HepG2 (cell line): ENCODE data around the gene SEPTIN10. TPM values are rescaled to one million over a fixed set of nuclear protein-coding genes. Genes with fewer than 3 reads are reported as not detected.
A peak's percentile ranks its signal among the peaks of the same experiment; 100 is the strongest.

Experiments
- BCL6 ChIP-seq: IDR thresholded peaks from 2 replicates; pipeline ENCODE4 v1.6.1; 2016; ENCODE audit warnings: missing genetic modification reagents, missing compliant biosample characterization
- GABPA ChIP-seq, 2 experiments: IDR thresholded peaks; 2 replicates each; pipeline ENCODE4 v1.6.1; 2011 to 2016; ENCODE audit warnings: low read depth in 2 of 2, low read length in 1 of 2, missing biosample characterization in 1 of 2, missing genetic modification characterization in 1 of 2
- LRRFIP1 ChIP-seq: sonication (generic); formaldehyde crosslinking; conservative IDR thresholded peaks from 2 replicates; pipeline ENCODE4 v1.4.0; 2020; ENCODE audit warnings: missing genetic modification reagents
- MED1 ChIP-seq: sonication (generic); formaldehyde crosslinking; IDR thresholded peaks from 2 replicates; pipeline ENCODE4 v1.4.0; 2020; ENCODE audit warnings: missing genetic modification reagents
- MLX ChIP-seq: IDR thresholded peaks from 2 replicates; pipeline ENCODE4 v1.6.1; 2016
- SMARCC2 ChIP-seq: fragments of 450-650 bp; IDR thresholded peaks from 2 replicates; pipeline ENCODE4 v1.6.1; 2017; ENCODE audit warnings: antibody characterized with exemption, mild to moderate bottlenecking
- SOX6 ChIP-seq, 2 experiments: fragments of 450-650 bp in 1 of 2; sonication (generic) in 1 of 2; formaldehyde crosslinking in 1 of 2; IDR thresholded peaks; 2 replicates each; pipeline versions ENCODE4 v1.4.0 to v1.6.1; 2017 to 2020; ENCODE audit warnings: antibody characterized with exemption in 1 of 2, mild to moderate bottlenecking in 1 of 2, missing genetic modification reagents in 1 of 2
- YEATS2 ChIP-seq: sonication (generic); formaldehyde crosslinking; IDR thresholded peaks from 2 replicates; pipeline ENCODE4 v1.4.0; 2020; ENCODE audit warnings: missing genetic modification reagents, borderline replicate concordance
- ZFP37 ChIP-seq: sonication (generic); formaldehyde crosslinking; IDR thresholded peaks from 2 replicates; pipeline ENCODE4 v1.4.0; 2020; ENCODE audit warnings: missing genetic modification reagents, borderline replicate concordance
- ZIK1 ChIP-seq: sonication (generic); formaldehyde crosslinking; IDR thresholded peaks from 2 replicates; pipeline ENCODE4 v1.5.0; 2020; ENCODE audit warnings: mild to moderate bottlenecking, low read depth, missing genetic modification reagents, borderline replicate concordance
- ZNF496 ChIP-seq: sonication (generic); formaldehyde crosslinking; IDR thresholded peaks from 2 replicates; pipeline ENCODE4 v1.8.1; 2023; ENCODE audit warnings: mild to moderate bottlenecking, moderate library complexity, missing genetic modification reagents; ENCODE audit not compliant: insufficient replicate concordance
- ZNF605 ChIP-seq: sonication (generic); formaldehyde crosslinking; IDR thresholded peaks from 2 replicates; pipeline ENCODE4 v1.8.0; 2022; ENCODE audit warnings: mild to moderate bottlenecking, missing genetic modification reagents
- ZNF891 ChIP-seq: sonication (generic); formaldehyde crosslinking; IDR thresholded peaks from 2 replicates; pipeline ENCODE4 v1.5.0; 2020; ENCODE audit warnings: mild to moderate bottlenecking, missing genetic modification reagents
- polyA plus RNA-seq, 8 experiments: library from polyadenylated mRNA; depleted of rRNA in 3 of 8; stranded (reverse) in 7 of 8; unstranded in 1 of 8; fragments of >200 nt; fragmentation: Illumina TruSeq in 4 of 8; extraction: Trizol in 4 of 8; gene quantifications; 2 replicates each; pipeline versions ENCODE4 v1.2.1 to v1.2.3, GENCODE V29; 2011 to 2016; ENCODE audit warnings: low read depth in 4 of 8, missing spikeins in 1 of 8, mixed read lengths in 1 of 8; ENCODE audit not compliant: insufficient read depth in 1 of 8
- total RNA-seq, 5 experiments: library from RNA; depleted of rRNA; stranded (reverse); fragments of >200 nt; fragmentation: Illumina TruSeq; extraction: Trizol; gene quantifications; 2 replicates each; pipeline ENCODE4 v1.2.3, GENCODE V29; 2016; ENCODE audit warnings: low read depth in 1 of 5
- TF ChIP-seq, protein P1 (sequence below), 2 experiments: fragments of 450-650 bp in 1 of 2; sonication (generic) in 1 of 2; formaldehyde crosslinking in 1 of 2; IDR thresholded peaks; 2 replicates each; pipeline versions ENCODE4 v1.6.1 to v1.8.0; 2016 to 2022; ENCODE audit warnings: antibody characterized with exemption in 1 of 2, mild to moderate bottlenecking in 1 of 2, missing genetic modification reagents in 1 of 2

SEPTIN10 gene
- total and polyA plus RNA-seq, 2 of the 13 experiments (the other 11 are each of a cell fraction or from before 2014, with no cell fraction given), result 45.8 to 67.5 TPM

DNA sequence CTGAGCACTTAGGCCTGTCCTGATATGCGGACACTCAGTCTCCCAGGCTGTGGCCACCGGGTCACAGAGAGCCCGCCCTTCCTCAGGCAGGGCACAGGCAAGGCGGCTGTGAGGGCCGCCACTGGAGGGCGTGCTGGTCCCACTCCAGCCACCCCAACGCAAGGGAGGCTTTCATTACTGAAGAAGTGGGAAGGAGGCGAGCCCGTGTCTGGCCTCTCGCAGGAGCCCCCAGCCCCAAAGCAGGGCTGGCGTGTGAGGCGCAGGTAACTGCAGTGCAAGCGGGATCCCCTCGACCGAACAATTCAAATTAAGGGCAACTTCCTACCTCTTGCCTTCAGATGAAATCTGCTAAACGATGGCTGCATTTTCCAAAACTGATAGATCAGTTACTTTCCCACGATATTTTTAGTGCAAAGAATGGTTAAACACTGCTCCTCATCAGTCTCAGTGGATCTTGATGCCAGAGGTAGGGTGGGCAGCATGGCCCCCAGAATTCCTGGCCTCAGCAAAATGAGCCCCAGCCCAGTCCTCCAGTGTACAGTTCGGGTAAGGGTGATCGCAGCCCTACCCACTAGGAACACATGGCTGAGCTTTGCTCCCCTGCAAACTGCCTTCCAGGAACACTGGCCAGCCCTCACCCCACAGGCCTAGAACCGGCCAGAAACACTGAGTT, 97.2 kb downstream of the SEPTIN10 start (continued):
- TF ChIP-seq, protein P1, sequence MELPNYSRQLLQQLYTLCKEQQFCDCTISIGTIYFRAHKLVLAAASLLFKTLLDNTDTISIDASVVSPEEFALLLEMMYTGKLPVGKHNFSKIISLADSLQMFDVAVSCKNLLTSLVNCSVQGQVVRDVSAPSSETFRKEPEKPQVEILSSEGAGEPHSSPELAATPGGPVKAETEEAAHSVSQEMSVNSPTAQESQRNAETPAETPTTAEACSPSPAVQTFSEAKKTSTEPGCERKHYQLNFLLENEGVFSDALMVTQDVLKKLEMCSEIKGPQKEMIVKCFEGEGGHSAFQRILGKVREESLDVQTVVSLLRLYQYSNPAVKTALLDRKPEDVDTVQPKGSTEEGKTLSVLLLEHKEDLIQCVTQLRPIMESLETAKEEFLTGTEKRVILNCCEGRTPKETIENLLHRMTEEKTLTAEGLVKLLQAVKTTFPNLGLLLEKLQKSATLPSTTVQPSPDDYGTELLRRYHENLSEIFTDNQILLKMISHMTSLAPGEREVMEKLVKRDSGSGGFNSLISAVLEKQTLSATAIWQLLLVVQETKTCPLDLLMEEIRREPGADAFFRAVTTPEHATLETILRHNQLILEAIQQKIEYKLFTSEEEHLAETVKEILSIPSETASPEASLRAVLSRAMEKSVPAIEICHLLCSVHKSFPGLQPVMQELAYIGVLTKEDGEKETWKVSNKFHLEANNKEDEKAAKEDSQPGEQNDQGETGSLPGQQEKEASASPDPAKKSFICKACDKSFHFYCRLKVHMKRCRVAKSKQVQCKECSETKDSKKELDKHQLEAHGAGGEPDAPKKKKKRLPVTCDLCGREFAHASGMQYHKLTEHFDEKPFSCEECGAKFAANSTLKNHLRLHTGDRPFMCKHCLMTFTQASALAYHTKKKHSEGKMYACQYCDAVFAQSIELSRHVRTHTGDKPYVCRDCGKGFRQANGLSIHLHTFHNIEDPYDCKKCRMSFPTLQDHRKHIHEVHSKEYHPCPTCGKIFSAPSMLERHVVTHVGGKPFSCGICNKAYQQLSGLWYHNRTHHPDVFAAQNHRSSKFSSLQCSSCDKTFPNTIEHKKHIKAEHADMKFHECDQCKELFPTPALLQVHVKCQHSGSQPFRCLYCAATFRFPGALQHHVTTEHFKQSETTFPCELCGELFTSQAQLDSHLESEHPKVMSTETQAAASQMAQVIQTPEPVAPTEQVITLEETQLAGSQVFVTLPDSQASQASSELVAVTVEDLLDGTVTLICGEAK (IDR thresholded peaks at IDR 0.05), result no peak
- TF ChIP-seq, protein P1 (CRISPR knock-in tag; IDR thresholded peaks at IDR 0.05), result peak; percentile 51; the same call in 1 of the 2 replicates
- TF ChIP-seq MED1 (CRISPR knock-in tag) (peak; percentile 50; the same call in 1 of the 2 replicates), LRRFIP1 (CRISPR knock-in tag) (0 out of 2 replicates have a peak, but pooled peaks have one; percentile 28), MLX (CRISPR knock-in tag) (peak; percentile 41; the same call in 1 of the 2 replicates), ZNF891 (CRISPR knock-in tag) (peak; percentile 63; the same call in 1 of the 2 replicates), ZNF605 (CRISPR knock-in tag) (peak; percentile 68; the same call in 1 of the 2 replicates), YEATS2 (no peak; the same call in 1 of the 2 replicates), ZNF496 (CRISPR knock-in tag) (no peak), ZFP37 (CRISPR knock-in tag) (0 out of 2 replicates have a peak, but pooled peaks have one; percentile 82), BCL6 (peak; percentile 86), SMARCC2 (no peak), ZIK1 (CRISPR knock-in tag) (0 out of 2 replicates have a peak, but pooled peaks have one; percentile 37), SOX6 (IDR thresholded peaks at IDR 0.05) (no peak), SOX6 (CRISPR knock-in tag; IDR thresholded peaks at IDR 0.05) (peak; percentile 19; the same call in 1 of the 2 replicates), GABPA (IDR thresholded peaks at IDR 0.05; ENCODE audit: low read depth, low read length) (no peak), GABPA (CRISPR knock-in tag; IDR thresholded peaks at IDR 0.05; ENCODE audit: low read depth) (0 out of 2 replicates have a peak, but pooled peaks have one; percentile 6)
